ENCODE measurements around the gene RFX3.

The RFX3 gene

DNA sequence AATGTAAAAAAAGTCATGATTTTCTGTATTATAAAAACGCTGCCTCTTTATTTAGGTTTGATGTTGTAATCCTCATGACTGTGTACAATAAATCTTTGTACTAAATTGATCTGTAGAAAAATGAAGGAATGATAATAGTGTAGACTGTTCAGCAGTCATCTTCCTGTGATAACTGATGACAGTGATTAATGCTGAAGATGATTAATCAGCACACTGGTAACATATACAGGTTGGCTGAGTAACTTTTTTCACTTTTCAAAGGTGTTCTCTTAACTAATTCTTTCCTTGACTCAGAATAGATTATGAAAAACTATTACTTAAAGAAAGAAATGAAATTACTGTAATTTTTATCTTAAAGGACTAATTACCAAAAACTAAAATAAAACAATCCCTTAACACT is 122.5 kb downstream of the RFX3 start:
- no peak overlapping the region for H3K27ac ChIP-seq
- TF ChIP-seq, protein P1, sequence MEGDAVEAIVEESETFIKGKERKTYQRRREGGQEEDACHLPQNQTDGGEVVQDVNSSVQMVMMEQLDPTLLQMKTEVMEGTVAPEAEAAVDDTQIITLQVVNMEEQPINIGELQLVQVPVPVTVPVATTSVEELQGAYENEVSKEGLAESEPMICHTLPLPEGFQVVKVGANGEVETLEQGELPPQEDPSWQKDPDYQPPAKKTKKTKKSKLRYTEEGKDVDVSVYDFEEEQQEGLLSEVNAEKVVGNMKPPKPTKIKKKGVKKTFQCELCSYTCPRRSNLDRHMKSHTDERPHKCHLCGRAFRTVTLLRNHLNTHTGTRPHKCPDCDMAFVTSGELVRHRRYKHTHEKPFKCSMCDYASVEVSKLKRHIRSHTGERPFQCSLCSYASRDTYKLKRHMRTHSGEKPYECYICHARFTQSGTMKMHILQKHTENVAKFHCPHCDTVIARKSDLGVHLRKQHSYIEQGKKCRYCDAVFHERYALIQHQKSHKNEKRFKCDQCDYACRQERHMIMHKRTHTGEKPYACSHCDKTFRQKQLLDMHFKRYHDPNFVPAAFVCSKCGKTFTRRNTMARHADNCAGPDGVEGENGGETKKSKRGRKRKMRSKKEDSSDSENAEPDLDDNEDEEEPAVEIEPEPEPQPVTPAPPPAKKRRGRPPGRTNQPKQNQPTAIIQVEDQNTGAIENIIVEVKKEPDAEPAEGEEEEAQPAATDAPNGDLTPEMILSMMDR (conservative IDR thresholded peaks at IDR 0.05): no peak

DNA sequence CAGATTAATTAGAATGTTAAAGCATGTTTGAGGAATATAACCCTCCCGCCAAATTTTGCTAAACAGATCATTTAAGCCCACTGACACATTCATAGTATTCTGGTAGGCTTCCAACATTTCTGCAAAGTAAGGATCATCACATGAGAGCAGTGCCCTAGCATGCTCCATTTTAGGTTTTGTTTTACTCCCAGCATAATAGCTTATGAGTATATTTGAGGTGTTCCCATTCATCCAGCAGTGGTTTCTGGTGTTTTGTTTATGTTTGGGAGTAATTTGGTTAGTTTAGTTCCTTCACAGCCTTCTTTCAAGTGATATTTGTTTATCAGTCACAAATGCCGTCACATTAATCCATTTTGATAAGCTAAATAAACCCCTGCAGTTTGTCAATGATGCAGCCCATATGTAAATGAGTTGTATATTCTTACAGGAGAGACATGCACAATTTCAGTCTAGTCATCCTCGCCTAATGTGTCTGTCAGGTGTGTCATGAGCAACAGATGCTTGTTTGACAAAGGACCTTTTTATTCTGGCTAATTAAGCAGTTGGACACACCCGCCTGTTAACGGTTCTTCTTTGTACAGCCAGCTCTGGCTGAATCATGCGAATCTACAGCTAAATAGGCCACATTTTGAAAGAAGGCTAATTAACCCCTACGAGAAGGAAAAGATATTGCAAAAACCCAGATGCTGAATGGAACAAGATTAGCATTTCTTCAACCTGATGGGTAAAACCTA is 124.4 kb downstream of the RFX3 start:
- TF ChIP-seq, protein P1 (conservative IDR thresholded peaks at IDR 0.05): no peak
- no peak overlapping the region for H3K27ac ChIP-seq

DNA sequence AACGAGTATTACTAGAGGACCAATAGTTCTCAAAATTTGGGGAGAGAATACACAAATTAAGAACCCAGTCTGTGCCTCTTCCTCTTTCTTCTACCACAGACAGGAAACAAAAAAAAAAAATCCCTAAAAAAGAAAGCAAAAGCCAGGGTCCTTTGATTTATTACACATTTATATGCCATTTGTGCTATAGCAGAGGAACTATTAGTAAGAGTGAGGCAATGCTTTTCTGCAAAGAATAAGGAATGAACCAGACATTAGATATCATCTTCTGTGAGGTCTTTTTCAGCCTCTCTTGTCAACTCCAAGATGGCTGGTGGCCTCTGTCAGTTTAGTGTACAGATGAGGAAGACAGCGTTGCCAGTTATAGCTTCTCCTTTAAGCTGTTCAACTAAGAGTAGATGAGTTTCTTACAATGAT is 127.6 kb downstream of the RFX3 start:
- H3K27ac ChIP-seq: no peak overlapping the region
- TF ChIP-seq, protein P1 (conservative IDR thresholded peaks at IDR 0.05): no peak

DNA sequence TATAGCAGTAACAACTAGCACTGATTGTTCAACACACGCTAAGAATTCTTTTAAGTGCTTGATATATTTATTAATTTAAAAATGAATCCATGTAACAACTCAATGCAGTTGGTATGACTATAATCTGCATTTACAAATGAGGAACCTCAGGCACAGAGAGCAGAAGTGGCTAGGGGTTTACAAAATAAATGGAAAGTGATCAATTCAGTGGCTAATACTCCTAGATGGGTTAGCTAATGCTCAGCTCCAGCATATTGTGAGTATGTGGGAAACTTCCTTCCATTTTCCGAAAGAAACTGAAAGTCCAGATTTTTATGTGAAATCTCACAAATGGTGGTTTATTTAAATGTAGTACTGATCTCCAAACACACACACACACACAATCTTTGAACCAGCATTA is 128.0 kb downstream of the RFX3 start:
- H3K27ac ChIP-seq: no peak overlapping the region
- TF ChIP-seq, protein P1 (conservative IDR thresholded peaks at IDR 0.05): no peak

DNA sequence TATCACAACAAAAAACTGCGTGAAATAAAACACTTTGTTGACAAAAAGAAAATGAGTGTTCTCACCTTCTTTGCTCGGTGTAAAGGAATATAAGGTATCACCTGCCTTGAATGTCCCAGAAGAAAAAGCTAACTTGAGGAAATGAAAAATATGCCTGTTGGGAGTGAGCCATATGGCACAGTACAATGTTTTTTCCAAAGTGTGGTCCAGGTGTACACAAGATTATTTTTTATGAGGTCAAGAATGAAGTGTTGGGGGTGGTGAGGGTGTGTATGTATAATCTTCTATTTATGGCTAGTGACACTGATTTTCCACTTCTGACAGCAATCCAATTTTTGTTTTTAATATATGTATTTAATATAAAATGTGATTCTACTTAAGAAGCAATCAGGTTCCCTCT is 134.4 kb downstream of the RFX3 start:
- TF ChIP-seq, protein P1 (conservative IDR thresholded peaks at IDR 0.05): no peak

DNA sequence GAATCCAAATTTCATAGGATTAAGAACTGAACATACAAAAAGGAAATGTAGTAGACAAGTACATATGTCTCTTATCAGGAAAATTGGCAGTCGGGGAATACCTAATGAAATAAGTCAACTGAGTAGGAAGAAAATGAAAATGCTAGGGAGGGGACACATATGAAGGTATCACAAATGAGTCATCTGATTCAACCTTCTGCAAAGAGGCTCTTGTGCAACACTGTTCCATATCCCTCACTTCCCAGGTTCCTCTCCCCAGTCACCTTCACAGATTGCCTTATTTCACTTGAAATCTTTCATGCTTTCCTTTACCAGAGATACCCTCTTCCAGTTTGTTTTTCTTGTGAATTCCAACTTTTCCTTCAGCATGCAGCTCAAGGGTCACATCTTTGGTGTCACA is 139.0 kb downstream of the RFX3 start:
- TF ChIP-seq, protein P1 (conservative IDR thresholded peaks at IDR 0.05): no peak
- no peak overlapping the region for H3K27ac ChIP-seq

More for the DNA sequence above, 134.4 kb downstream of the RFX3 start:
- H3K27ac ChIP-seq: peak overlapping the region; percentile 14; the same call in 1 of the 2 replicates

DNA sequence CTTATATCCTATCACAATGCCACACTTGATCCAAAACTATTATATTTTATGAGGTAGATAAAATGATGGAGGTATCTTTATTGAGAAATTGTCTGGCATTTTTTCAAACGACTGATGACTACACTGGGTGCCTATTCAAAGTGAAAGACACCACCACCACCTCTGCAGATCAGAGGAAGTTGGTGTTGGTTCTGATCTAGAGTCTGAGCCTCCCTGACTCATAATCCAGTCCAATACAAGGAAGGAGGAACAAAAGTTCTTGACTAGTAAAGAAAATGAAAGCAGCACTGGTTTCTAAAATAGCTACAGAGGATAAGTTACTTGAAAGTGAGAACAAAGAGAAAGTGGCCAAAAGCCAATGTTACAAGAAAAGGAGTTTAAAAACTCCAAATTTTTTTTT is 139.9 kb downstream of the RFX3 start:
- H3K27ac ChIP-seq: no peak overlapping the region
- TF ChIP-seq, protein P1 (conservative IDR thresholded peaks at IDR 0.05): no peak
